22Rv1 (cell line): ENCODE data around the gene EHD4.

Experiments used
- H3K27ac ChIP-seq: fragments of 450-650 bp; 2 replicates; pipeline ENCODE4 v1.5.1; 2017
- CTCF ChIP-seq: fragments of 450-650 bp; IDR thresholded peaks from 2 replicates; pipeline ENCODE4 v1.5.1; 2017; ENCODE audit warnings: mild to moderate bottlenecking
- ZFX ChIP-seq: fragments of 450-650 bp; IDR thresholded peaks from 2 replicates; pipeline ENCODE4 v1.6.1; 2017; ENCODE audit warnings: antibody characterized with exemption, borderline replicate concordance

Gene EHD4

GRCh38 chr15:41913256-41913655 is 59.1 kb downstream of the EHD4 start:
- no peak overlapping the region for H3K27ac ChIP-seq
- TF ChIP-seq ZFX: no peak
- no peak for TF ChIP-seq CTCF

GRCh38 chr15:41911691-41912345 is 60.5 kb downstream of the EHD4 start:
- TF ChIP-seq CTCF: no peak
- no peak for TF ChIP-seq ZFX

GRCh38 chr15:41908736-41909461 is 63.5 kb downstream of the EHD4 start:
- no peak overlapping the region for H3K27ac ChIP-seq
- no peak for TF ChIP-seq ZFX
- TF ChIP-seq CTCF: no peak

More at GRCh38 chr15:41911691-41912345, 60.5 kb downstream of the EHD4 start:
- H3K27ac ChIP-seq: no peak overlapping the region

- TF ChIP-seq ZFX: no peak
- TF ChIP-seq CTCF: no peak
Measured at GRCh38 chr15:41907141-41907540, 65.2 kb downstream of the EHD4 start.

GRCh38 chr15:41906608-41907007 is 65.7 kb downstream of the EHD4 start:
- no peak overlapping the region for H3K27ac ChIP-seq
- TF ChIP-seq CTCF (no peak), ZFX (no peak)

More at GRCh38 chr15:41907141-41907540, 65.2 kb downstream of the EHD4 start:
- no peak overlapping the region for H3K27ac ChIP-seq

GRCh38 chr15:41905036-41905793 is 67.1 kb downstream of the EHD4 start:
- H3K27ac ChIP-seq: no peak overlapping the region
- TF ChIP-seq CTCF (no peak), ZFX (no peak)
